A673 (cell line): Measurements from ENCODE around the gene CEP112. TPM values are rescaled to one million over a fixed set of nuclear protein-coding genes. Genes with fewer than 3 reads are reported as not detected.

Source experiments
- BruUV-seq: library from RNA; stranded (reverse); fragments of 400-500 nt; replicated peaks from 2 replicates; lab custom pipeline; 2021; lab: Mats Ljungman, UMichigan
- CTCF ChIA-PET: fragments of 300-600 bp; sonication (Branson Sonifier 250); formaldehyde crosslinking; loops from one replicate; lab custom pipeline; 2022; ENCODE audit warnings: antibody characterized with exemption; lab: Charles Lee
- POLR2A ChIA-PET: fragments of 300-600 bp; sonication (Branson Sonifier 250); formaldehyde crosslinking; loops from one replicate; lab custom pipeline; 2022; ENCODE audit warnings: antibody characterized with exemption; ENCODE audit not compliant: low non-redundant PET; lab: Charles Lee
- DNase-seq: peaks from one replicate; pipeline ENCODE4 v3.0.0-alpha.2; 2015; ENCODE audit warnings: low spot score
- H3K27ac ChIP-seq: fragments of 200-600 bp; sonication (generic); 2 replicates; pipeline ENCODE4 v1.5.1; 2016; ENCODE audit warnings: mixed run types, low read depth, mild to moderate bottlenecking, mixed read lengths, antibody characterized with exemption, low read length; ENCODE audit not compliant: poor library complexity, severe bottlenecking
- H3K27me3 ChIP-seq: fragments of 200-600 bp; sonication (generic); replicated peaks from 2 replicates; pipeline ENCODE4 v1.6.1; 2017; ENCODE audit warnings: mixed run types, low read depth, mild to moderate bottlenecking, mixed read lengths, antibody characterized with exemption, low read length; ENCODE audit not compliant: insufficient read depth, poor library complexity
- H3K36me3 ChIP-seq: fragments of 200-600 bp; sonication (generic); 2 replicates; pipeline ENCODE4 v1.6.1; 2016; ENCODE audit warnings: mixed run types, mild to moderate bottlenecking, mixed read lengths, antibody characterized with exemption, low read length; ENCODE audit not compliant: insufficient read depth, poor library complexity, severe bottlenecking
- H3K4me1 ChIP-seq: fragments of 200-600 bp; sonication (generic); 2 replicates; pipeline ENCODE4 v1.6.1; 2017; ENCODE audit warnings: mixed run types, mild to moderate bottlenecking, mixed read lengths, antibody characterized with exemption, low read length; ENCODE audit not compliant: insufficient read depth, poor library complexity, severe bottlenecking
- H3K4me3 ChIP-seq: fragments of 200-600 bp; sonication (generic); 2 replicates; pipeline ENCODE4 v1.5.1; 2016; ENCODE audit warnings: low read depth, mixed run types, mild to moderate bottlenecking, mixed read lengths, low read length; ENCODE audit not compliant: poor library complexity, severe bottlenecking
- H3K9me3 ChIP-seq: fragments of 200-600 bp; sonication (generic); 2 replicates; pipeline ENCODE4 v1.6.1; 2016; ENCODE audit warnings: mixed run types, low read depth, mild to moderate bottlenecking, mixed read lengths, antibody characterized with exemption, low read length; ENCODE audit not compliant: poor library complexity, severe bottlenecking
- CTCF ChIP-seq: fragments of 300-800, 200-600 bp; sonication (generic); conservative IDR thresholded peaks from 2 replicates; pipeline ENCODE4 v1.5.1; 2017; ENCODE audit warnings: low read depth, mild to moderate bottlenecking, antibody characterized with exemption, low read length, moderate library complexity, mixed read lengths
- EZH2 ChIP-seq: fragments of 200-600 bp; sonication (generic); IDR thresholded peaks from 2 replicates; pipeline ENCODE4 v1.6.1; 2017; ENCODE audit warnings: borderline replicate concordance, low read depth, mild to moderate bottlenecking, mixed read lengths, antibody characterized with exemption, low read length; ENCODE audit not compliant: poor library complexity, severe bottlenecking
- intact Hi-C: fragments of 100-400 bp; cut with micrococcal nuclease; formaldehyde crosslinking; loops from one replicate; pipeline ENCODE4 v1.10.0; 2022; ENCODE audit not compliant: unreplicated experiment
- total RNA-seq: library from RNA; stranded (reverse); gene quantifications from 2 replicates; pipeline ENCODE4 v1.2.3, GENCODE V29; 2021

CEP112 gene
- total RNA-seq, 1 experiment from 2014 or later, result 27.2 TPM

DNA sequence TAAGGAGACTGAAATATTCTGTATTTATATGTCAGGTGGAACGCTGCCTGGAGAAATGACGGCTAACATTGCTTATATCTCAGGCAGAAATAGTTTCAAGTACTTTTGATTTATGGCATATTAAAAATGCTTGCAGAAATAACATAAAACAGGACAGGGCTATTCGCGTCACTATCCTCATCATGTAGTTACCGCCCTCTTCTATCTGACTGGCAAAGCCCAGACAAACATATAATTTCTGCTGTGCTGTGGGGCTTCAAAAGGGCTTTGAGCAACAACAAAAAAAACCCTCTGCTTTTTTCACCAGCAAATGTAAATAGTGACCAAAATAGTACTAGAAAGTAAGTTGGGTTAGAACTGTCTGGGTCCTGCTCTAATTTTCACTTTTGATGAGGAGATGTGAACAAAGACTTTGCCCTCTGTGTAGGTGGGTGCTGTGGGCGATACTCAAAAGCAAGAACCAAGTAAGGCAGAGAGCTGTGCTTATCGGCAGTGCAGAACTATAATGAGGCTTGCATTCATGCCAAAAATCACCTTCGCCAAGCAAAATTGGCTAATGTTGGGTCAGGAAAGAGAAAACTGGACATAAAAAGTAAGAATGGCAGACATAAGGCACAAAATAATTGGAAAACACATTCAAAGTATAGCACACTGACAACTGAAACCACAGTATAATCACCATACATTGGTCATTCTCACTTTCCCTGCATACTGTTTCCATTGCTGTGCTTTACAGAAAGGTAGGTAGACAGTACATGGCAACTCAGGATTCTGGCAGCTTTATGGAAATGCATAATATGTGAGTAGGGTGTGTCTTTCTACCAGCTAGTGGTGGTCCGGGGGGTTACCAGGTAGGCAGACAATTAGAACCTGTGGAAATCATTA is 479.3 kb downstream of the CEP112 start:
- intact Hi-C loops, result no loop called here
- Histone ChIP-seq H3K36me3 (no peaks in the 10 kb centered on the region), H3K4me3 (no peak overlapping the region), H3K27ac (no peak overlapping the region), H3K9me3 (no peaks in the 10 kb centered on the region), H3K27me3 (no peaks in the 10 kb centered on the region), H3K4me1 (no peaks in the 10 kb centered on the region)
- no peak for DNase-seq
- TF ChIP-seq CTCF (no peak), EZH2 (no peak)
- ChIA-PET POLR2A (no interaction called here), CTCF (no interaction called here)
- BruUV-seq, result no TSS peak

- no TSS peak for BruUV-seq
- DNase-seq, result no peak
These were observed 480.2 kb downstream of the CEP112 start for GRCh38 chr17:65711671-65712276.

DNA sequence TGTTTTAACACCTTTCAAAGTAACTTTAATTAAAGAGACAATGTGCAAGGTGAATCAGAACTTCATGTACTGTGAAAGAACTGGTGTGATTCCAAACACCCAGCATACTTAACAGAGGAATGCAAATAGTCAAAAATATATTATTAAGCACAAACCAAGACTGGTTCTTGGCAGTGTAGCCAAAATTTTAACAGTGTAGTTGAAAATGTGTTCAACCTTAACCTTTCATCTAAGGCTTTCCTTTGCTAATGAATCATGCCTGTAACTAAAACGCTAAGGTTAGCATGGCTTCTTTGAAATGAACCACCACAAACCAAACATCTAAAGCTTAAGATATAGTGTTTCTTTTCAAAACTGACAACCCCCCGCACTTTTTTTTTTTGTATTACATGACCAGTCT is 484.2 kb downstream of the CEP112 start:
- Histone ChIP-seq H3K4me3 (no peak overlapping the region), H3K27ac (no peak overlapping the region), H3K36me3 (no peaks in the 10 kb centered on the region), H3K27me3 (no peaks in the 10 kb centered on the region), H3K4me1 (no peaks in the 10 kb centered on the region), H3K9me3 (no peaks in the 10 kb centered on the region)
- ChIA-PET POLR2A (no interaction called here), CTCF (no interaction called here)
- intact Hi-C loops, result no loop called here
- no TSS peak for BruUV-seq
- DNase-seq, result no peak
- no peak for TF ChIP-seq EZH2
- no peak for TF ChIP-seq CTCF

More at GRCh38 chr17:65711671-65712276, 480.2 kb downstream of the CEP112 start:
- Histone ChIP-seq H3K4me3 (no peak overlapping the region), H3K27me3 (no peaks in the 10 kb centered on the region), H3K27ac (no peak overlapping the region), H3K9me3 (no peaks in the 10 kb centered on the region), H3K4me1 (no peaks in the 10 kb centered on the region), H3K36me3 (no peaks in the 10 kb centered on the region)
- TF ChIP-seq EZH2 (no peak), CTCF (no peak)
- ChIA-PET POLR2A (no interaction called here), CTCF (no interaction called here)
- intact Hi-C loops, result no loop called here
